AG04449 (cell line): ENCODE data around the gene LGALS9C.
A peak's percentile ranks its signal among the peaks of the same experiment; 100 is the strongest.
"Not testable (repeated sequence)": the region's sequence is repeated elsewhere in the genome, so short reads cannot be mapped to it uniquely, and the experiment has no call there.

Experiments
- CTCF ChIA-PET: fragments of 350-600 bp; formaldehyde crosslinking; extraction: SDS; loops from one replicate; lab custom pipeline; 2021; ENCODE audit warnings: antibody characterized with exemption; lab: Yijun Ruan, JAX
- POLR2A ChIA-PET: fragments of 400-600, 350-600 bp; formaldehyde crosslinking; extraction: SDS; loops from one replicate; lab custom pipeline; 2020; ENCODE audit warnings: antibody characterized with exemption, inconsistent platforms; lab: Yijun Ruan, JAX
- DNase-seq: peaks from one replicate; pipeline ENCODE4 v3.0.0-alpha.2; 2010; ENCODE audit warnings: low read depth, low spot score
- H3K4me3 ChIP-seq: 2 replicates; pipeline ENCODE4 v1.5.1; 2011; ENCODE audit warnings: low read depth, mild to moderate bottlenecking, control low read depth, low read length
- CTCF ChIP-seq: IDR thresholded peaks from one replicate; pipeline ENCODE4 v1.5.1; 2011; ENCODE audit warnings: mild to moderate bottlenecking, moderate library complexity, low read length, control low read depth, inconsistent platforms; ENCODE audit not compliant: insufficient read depth; ENCODE audit errors: missing control alignments

The LGALS9C gene

DNA sequence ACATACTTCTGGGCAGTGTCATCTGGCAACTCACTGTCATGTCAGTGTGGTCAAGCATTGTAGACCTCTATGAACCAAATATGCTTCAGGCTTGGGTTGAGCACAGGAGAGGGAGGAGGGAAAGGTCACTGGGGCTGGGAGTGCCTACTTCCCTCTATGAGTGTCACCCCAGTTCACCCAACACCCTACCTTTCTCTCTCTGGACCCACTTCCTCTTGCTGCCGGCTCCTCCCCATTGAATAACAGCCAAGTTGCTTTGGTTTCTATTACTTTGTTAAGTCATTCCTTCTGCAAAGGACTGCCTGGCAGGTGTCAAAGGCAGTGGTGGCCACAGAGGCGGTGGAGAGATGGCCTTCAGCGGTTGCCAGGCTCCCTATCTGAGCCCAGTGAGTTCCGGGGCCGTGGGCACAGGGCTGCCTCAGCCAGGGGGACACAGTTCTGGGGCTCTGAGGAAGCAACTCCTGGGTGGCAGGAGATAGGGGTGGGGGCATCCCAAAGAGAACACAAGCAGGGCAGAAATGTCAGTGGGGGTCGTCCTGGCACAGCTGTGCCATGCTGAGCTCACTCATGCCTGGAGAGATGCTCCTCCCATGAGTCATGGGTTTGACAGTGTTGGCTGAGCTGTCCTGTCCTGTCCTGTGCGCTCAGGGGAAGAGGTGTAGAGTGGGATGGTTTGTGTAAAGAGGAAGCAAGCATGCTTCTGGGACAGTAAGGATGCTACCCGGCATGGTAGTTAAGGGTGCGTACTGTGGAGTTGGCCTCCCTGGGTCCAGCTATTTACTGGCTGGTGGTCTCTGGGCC lies at the start of gene LGALS9C:
TSS of gene LGALS9C (plus strand) at position 282 of the 801 bp plus-strand sequence. CDS start at position 348, 66 bp downstream.
- CTCF ChIA-PET, H3K4me3 ChIP-seq, POLR2A ChIA-PET, DNase-seq: not testable (repeated sequence)

DNA sequence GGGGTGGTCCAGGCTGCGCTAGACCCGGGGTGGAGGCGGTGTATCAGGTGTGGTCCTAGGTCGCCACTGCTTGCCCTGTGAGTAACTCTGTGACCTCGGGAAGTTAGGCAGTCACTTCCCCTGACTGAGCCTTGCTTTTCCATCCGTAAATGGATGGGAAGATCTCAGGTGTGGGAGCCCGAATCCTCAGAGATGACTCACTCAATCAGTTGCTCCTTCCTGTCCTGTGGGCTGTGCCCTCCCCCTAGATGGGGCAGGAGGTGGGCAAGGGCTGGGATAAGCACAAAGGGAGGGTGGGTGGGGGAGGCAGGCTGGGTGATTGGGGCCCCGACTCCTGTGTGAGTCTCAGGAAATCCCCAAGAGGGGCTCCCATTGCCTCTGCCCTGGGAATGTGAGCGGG lies 44.4 kb upstream of the LGALS9C start:
- POLR2A ChIA-PET, H3K4me3 ChIP-seq, DNase-seq, CTCF ChIA-PET: not testable (repeated sequence)

DNA sequence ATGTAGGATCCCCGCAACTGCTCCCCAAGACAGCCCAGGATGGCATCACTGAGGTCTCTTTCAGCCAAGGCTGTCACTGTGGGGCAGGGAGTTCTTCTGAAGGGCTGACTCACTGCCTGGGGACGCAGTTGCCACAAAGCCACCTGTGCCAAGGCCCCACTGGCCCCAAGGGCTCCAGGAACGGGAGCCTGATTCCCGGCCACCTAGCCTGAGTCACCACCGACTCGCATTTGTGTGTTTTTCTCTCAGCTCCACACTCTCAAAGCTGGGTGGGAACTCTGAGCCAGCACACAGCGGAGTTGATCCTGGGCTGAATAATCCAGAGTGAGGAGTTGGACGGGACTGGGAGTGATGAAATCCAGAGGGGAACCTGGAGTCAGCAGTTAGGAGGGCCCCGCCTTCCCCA lies 37.1 kb upstream of the LGALS9C start:
- POLR2A ChIA-PET, H3K4me3 ChIP-seq, DNase-seq, CTCF ChIA-PET: not testable (repeated sequence)

- H3K4me3 ChIP-seq, DNase-seq, POLR2A ChIA-PET, CTCF ChIA-PET: not testable (repeated sequence)
- TF ChIP-seq CTCF = peak; percentile 33
Measured at GRCh38 chr17:18442093-18442492, 34.5 kb upstream of the LGALS9C start.

GRCh38 chr17:18442532-18442931 lies 34.1 kb upstream of the LGALS9C start:
- DNase-seq, H3K4me3 ChIP-seq, POLR2A ChIA-PET, CTCF ChIA-PET: not testable (repeated sequence)

- DNase-seq, POLR2A ChIA-PET, CTCF ChIA-PET, H3K4me3 ChIP-seq: not testable (repeated sequence)
Measured at GRCh38 chr17:18447476-18448205, 28.9 kb upstream of the LGALS9C start.

DNA sequence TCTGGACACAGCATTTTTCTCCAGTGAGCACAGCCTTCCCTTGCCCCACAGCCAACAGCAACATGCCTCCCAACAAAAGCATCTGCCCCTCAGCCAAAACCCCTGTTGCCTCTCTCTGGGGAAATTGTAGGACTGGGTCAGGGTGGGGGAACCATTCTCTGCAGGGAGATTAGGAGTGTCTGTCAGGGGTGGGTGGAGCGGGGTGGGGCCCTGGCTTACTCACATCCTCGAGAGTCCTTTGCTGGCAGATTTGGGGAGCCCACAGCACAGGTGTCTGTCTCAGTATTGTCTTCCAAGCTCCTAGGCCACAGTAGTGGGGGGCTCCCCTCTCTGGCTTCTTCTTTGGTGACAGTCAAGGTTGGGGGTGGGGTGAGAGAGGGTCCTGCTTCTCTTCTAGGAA lies 28.3 kb upstream of the LGALS9C start:
- CTCF ChIA-PET, DNase-seq, POLR2A ChIA-PET, H3K4me3 ChIP-seq: not testable (repeated sequence)

- H3K4me3 ChIP-seq, CTCF ChIA-PET, POLR2A ChIA-PET, DNase-seq: not testable (repeated sequence)
Measured at GRCh38 chr17:18449833-18450232, 26.8 kb upstream of the LGALS9C start.

DNA sequence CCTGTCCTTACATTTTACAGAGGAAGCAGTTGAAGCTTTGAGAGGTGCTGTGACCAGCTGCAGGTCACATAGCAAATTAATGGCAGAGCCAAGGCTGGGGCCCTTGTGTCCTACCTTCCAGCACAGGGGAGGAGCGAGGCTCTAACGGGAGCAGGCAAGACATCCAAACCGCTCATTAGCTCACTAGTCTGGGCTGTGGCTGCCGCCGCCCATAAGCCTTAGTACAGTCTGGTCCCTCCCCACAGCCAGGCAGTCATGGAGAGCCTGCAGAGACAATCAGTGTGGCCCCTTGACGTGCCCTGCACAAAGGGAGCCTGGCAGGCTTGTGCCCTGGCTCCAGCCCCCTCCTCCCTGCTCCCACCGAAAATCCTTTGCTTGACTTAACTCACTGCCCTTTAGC lies 25.6 kb upstream of the LGALS9C start:
- DNase-seq, POLR2A ChIA-PET, H3K4me3 ChIP-seq, CTCF ChIA-PET: not testable (repeated sequence)

- CTCF ChIA-PET, H3K4me3 ChIP-seq, DNase-seq, POLR2A ChIA-PET: not testable (repeated sequence)
Measured at GRCh38 chr17:18451969-18452368, 24.6 kb upstream of the LGALS9C start.

- DNase-seq = peak; percentile 47
- CTCF ChIA-PET, POLR2A ChIA-PET: not testable (repeated sequence)
- peak overlapping the region; percentile 33 for H3K4me3 ChIP-seq
Measured at GRCh38 chr17:18459035-18459434, 17.6 kb upstream of the LGALS9C start.

- H3K4me3 ChIP-seq, CTCF ChIA-PET, POLR2A ChIA-PET, DNase-seq: not testable (repeated sequence)
Measured at GRCh38 chr17:18463831-18464502, 12.6 kb upstream of the LGALS9C start.

DNA sequence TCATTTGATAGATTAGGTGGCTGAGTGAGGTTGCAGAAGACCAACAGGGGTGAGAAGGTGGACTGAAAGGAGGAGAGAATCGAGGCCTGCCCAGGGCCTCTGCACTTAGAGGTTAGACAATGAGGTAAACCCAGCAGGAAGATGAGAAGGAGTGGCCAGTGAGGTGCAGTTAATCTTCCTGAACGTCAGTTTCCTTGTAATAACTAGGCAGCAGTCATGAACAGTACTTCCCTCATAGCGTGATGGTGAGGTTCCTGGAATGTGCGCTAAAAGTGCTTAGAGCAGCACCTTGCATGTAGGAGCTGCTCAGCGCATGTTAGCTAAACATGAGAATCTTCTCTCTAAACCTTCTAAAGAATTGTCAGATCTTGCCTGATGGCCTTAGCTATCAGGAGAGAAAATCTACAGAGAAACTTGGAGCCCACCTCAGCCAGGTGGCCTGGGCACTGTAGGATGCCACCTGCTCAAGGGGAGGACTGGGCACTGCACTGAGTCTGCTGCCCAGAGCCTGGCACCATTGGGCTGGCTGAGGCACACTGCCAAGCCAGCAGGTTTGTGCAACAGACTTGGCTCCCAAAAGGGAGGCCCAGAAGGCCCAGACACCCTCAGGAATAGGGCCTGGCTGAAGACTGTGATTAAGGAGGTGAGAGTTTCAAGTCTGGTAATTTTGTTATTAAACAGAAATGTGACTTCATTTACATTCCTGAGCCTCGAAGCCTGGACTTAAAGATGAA lies 10.2 kb upstream of the LGALS9C start:
- CTCF ChIA-PET, POLR2A ChIA-PET, DNase-seq: not testable (repeated sequence)

GRCh38 chr17:18467001-18467400 lies 9.6 kb upstream of the LGALS9C start:
- CTCF ChIA-PET, POLR2A ChIA-PET, DNase-seq, H3K4me3 ChIP-seq: not testable (repeated sequence)

More for the DNA sequence above, 10.2 kb upstream of the LGALS9C start:
- not testable (repeated sequence) for H3K4me3 ChIP-seq
